Omental fat pad (tissue), 4 donors: ENCODE data around the gene MUC6. TPM values are rescaled to one million over a fixed set of nuclear protein-coding genes. Genes with fewer than 3 reads are reported as not detected.

Source experiments
- ATAC-seq: fragments of 150-250 bp; one replicate; pipeline ENCODE4 v1.9.1; 2016; ENCODE audit warnings: mild to moderate bottlenecking, moderate library complexity; ENCODE audit not compliant: low FRiP score
- DNase-seq: peaks from one replicate; pipeline ENCODE4 v3.0.0-alpha.2; 2019; ENCODE audit warnings: low spot score
- total RNA-seq, 4 donors: library from RNA; depleted of rRNA; stranded (reverse); fragments of >200 nt; gene quantifications; one replicate each; pipeline ENCODE4 v1.1.0, GENCODE V29; 2016
- TF ChIP-seq, protein P1 (sequence below), 3 donors: fragments of 450-650 bp; IDR thresholded peaks; one replicate each; pipeline ENCODE4 v1.5.1; 2016 to 2017; ENCODE audit warnings: antibody characterized with exemption in 3 of 3, mild to moderate bottlenecking in 3 of 3, moderate library complexity in 2 of 3

MUC6 gene
- total RNA-seq, 4 donors from 2014 or later, result not detected

DNA sequence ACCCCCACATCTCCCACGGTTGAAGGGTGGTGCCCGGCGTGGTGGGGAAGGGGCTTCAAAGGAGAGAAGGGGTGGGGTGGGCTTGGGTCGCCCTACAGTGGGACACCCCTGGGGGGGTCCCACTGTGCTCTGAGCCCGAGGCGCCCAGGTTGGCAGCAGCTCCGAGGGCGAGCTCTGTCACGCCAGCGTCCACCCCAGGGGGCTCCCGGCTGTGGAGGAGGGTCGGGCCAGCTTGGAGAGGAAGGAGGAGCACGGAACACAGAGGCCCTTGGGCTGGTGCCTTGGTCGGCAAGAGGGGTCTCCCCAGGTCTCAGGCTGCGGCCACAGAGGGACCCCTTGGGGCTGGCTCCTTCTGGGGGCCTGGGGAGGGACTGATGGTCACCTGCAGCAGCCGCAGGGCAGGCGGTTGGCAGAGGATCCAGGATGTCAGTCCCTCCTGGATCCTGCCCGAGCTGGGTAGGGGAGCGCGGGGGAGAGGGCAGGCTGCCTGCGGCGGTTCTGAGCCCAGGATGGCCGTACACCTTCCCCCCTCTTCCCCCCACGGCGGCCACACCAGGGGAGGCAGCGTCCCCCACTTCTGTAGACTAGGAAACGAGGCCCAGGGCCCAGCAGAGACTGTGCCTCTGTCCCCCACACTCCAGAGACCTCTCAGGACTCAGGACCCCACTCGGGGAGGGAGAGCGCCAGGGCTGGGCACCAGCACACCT lies 788 bp downstream of the MUC6 start:
- ATAC-seq, result no peak

DNA sequence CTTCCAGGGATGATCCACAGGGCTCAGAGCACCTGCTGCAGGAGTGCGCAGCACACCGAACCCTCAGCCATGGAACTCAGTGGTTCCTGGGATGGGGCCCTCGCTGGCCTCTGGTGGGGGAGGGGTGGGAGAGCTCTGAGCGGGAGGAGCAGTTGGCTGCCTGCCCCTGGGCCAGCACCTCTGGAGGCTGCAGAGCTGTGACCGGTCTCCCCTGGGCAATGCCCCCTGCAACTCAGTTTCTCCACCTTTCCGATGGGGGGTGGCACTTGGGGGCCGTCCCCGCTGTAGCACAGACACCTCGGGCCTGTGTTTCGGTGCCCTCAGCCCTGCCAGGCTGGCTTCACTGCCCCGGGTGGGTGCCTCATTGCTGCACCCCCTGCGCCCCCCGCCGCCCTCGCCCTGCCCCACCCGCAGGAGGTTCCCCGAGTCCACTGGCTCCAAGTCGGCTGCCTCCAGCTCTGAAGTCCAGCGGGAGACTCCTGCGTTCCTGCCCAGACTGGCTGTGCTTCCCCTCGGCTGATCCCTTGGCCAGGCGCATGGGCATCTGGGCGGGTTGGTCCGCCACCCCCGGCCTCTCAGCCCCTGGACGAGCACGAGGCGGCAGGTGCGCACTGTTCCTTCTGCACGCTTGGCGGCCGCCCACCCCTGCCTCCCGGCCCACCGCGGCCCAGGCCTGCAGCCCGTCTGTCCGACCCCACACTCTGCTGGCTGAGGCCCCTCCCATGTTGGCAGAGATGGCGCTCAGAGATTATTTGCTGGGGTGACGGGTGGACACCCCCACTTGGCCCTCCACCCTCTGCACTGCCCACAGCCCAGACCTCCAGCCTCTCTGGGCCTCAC lies 1.8 kb downstream of the MUC6 start:
- ATAC-seq, result no peak
- DNase-seq, result no peak
- TF ChIP-seq, protein P1, sequence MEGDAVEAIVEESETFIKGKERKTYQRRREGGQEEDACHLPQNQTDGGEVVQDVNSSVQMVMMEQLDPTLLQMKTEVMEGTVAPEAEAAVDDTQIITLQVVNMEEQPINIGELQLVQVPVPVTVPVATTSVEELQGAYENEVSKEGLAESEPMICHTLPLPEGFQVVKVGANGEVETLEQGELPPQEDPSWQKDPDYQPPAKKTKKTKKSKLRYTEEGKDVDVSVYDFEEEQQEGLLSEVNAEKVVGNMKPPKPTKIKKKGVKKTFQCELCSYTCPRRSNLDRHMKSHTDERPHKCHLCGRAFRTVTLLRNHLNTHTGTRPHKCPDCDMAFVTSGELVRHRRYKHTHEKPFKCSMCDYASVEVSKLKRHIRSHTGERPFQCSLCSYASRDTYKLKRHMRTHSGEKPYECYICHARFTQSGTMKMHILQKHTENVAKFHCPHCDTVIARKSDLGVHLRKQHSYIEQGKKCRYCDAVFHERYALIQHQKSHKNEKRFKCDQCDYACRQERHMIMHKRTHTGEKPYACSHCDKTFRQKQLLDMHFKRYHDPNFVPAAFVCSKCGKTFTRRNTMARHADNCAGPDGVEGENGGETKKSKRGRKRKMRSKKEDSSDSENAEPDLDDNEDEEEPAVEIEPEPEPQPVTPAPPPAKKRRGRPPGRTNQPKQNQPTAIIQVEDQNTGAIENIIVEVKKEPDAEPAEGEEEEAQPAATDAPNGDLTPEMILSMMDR (IDR thresholded peaks at IDR 0.05), result no peak

More for the DNA sequence above, 788 bp downstream of the MUC6 start:
- DNase-seq, result no peak
- TF ChIP-seq, protein P1 (IDR thresholded peaks at IDR 0.05), result no peak

DNA sequence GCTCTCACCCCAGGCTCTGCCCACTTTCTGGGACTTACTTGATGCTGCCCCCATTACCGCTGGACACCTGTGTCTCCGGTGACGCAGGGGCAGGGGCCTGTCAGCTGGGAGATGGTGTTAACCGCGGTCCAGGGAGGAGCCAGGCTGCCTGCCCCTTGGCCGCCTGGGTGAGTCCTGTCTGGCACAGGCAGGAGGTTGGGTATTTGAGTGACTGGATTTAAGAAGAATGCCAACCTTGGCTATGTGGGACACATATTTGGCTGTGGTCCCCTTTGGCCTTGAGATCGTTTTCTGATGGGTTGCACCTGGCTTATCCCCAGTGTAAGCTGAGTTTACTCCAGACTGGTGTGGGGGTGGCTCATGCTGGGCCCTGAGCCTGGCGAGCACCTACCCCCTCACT lies 2.5 kb downstream of the MUC6 start:
- TF ChIP-seq, protein P1 (IDR thresholded peaks at IDR 0.05), result no peak
- no peak for DNase-seq
- ATAC-seq, result no peak

DNA sequence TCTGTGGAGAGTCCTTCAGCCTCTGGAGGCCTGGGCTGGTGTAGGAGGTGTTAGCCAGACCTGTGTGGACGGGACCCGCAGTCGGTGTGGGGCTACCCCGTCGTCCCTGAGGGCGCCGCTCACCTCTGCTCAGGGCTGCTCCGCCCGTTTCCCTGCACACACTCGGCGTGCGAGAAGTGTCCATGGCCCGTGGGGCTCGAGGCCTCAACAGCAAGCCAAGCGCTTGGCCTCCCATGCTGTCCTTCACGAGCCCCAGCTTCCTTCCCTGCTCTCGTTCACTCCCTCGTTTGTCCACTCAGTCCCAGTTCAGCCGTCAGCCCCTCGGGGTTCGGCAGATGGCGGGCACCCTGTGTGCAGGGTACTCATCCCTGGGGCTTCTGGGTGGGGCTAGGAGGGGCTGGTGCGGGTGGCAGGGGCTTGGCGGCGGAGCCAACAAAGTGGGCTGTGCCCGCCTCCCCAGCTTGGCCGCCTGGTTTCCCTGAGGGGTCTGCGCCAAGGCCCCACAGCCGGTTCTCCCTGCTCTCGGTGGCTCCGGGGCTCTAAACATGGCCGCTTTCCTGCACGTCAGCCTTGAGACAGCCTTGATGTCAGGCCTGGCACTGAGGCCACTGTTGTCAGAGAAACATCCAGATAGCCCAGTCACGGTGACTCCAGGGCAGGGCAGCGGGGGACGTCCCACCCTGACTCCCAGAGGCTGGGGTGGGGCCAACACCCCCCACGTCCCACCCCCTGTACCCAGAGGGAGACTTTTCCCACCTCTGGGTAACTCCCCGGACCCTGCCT lies 3.3 kb downstream of the MUC6 start:
- TF ChIP-seq, protein P1 (IDR thresholded peaks at IDR 0.05), result no peak
- ATAC-seq, result no peak
- DNase-seq, result no peak

DNA sequence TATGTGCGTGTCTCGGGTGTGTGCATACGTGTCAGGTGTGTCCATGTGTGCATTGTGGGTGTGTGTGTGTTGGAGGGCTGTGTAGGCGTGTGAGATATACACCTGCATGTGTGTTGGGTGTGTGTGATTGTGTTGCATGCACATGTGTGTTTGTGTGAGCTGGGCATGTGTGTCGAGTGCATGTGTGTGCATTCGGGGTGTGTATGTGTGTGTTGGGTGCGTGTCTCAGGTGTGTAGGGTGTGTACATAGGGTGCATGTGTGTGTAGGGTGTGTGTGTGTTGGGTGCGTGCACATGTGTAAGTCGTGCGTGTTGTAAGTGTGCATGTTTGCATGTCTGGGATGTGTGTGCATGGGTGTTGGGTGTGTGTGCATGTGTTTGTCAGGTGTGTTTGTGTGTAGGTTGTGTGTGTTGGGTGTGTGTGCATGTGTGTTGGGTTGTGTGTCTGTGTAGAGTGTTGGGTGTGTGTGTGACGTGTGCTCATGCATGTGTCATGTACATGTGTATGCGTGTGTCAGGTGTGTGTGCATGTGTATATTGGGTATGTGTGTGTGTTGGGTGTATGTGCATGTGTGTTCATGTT lies 4.1 kb downstream of the MUC6 start:
- no peak for ATAC-seq
- no peak for DNase-seq
- TF ChIP-seq, protein P1 (IDR thresholded peaks at IDR 0.05), result no peak

DNA sequence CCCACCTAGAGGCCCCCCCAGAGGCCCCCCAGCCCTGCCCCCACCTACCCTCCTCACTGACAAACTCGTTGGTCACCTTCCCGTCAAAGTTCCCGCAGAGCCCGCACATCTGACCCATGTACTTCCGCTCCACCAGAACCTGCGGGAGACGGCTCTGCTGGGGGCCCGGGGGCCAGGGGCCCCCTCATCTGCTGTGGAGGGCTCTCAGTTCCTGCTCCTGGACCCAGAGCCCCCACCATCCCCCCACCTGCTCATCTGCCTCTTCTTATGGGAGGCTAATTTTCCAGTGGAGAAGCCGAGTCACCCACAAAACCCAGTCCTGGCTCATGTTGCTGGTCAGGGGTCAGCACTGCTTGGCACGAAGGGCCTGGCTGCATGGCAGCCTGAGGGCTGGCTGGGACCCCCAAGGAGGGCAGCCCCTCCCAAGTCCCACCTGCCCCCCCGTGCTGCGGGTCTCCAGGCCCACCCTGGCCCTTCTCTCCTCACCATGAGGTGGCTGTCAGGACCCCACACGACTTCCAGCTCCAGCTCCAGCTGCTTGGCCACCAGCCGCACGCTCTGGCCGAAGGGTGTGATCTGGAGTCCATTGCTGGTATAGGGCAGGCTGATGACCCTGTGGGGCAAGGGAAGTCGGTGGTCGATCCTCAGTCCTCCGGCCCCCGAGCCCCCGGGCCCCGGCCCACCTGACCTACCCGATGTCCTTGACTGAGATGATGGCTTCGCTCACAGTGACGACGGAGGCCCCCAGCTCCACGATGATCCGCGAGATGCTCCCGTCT lies 5.2 kb downstream of the MUC6 start:
- DNase-seq (no peak), ATAC-seq (no peak)
- TF ChIP-seq, protein P1 (IDR thresholded peaks at IDR 0.05), result no peak
